CD4-positive, CD25-positive, alpha-beta regulatory T cell (primary cell): Measurements from ENCODE around the gene LIPI. TPM values are rescaled to one million over a fixed set of nuclear protein-coding genes. Genes with fewer than 3 reads are reported as not detected.

Source experiments
- ATAC-seq, 2 donors: fragments of 150-1000 bp; cut with Tn5 transposase; one replicate each; pipeline ENCODE4 v1.10.0; 2021; ENCODE audit warnings: low read depth in 2 of 2, moderate number of reproducible peaks in 2 of 2, moderate library complexity in 1 of 2
- DNase-seq, 3 donors: peaks; one replicate each; pipeline versions ENCODE4 v3.0.0 to v3.0.0-alpha.2; 2012 to 2022; ENCODE audit warnings: mixed read lengths in 1 of 3
- H3K27ac ChIP-seq: one replicate; pipeline ENCODE4 v1.7.0; 2013; ENCODE audit warnings: mild to moderate bottlenecking, low read length; ENCODE audit not compliant: insufficient read depth, poor library complexity, severe bottlenecking
- H3K27me3 ChIP-seq: one replicate; pipeline ENCODE4 v1.7.0; 2013; ENCODE audit warnings: low read length; ENCODE audit not compliant: control insufficient read depth, insufficient read depth
- H3K36me3 ChIP-seq: one replicate; pipeline ENCODE4 v1.7.0; 2013; ENCODE audit warnings: mild to moderate bottlenecking, low read length, moderate library complexity; ENCODE audit not compliant: control insufficient read depth, insufficient read depth
- H3K4me1 ChIP-seq: 2 replicates; pipeline ENCODE4 v1.7.0; 2013; ENCODE audit warnings: mild to moderate bottlenecking, low read length; ENCODE audit not compliant: insufficient read depth, control insufficient read depth, poor library complexity, severe bottlenecking
- H3K4me3 ChIP-seq: one replicate; pipeline ENCODE4 v1.7.0; 2013; ENCODE audit warnings: low read depth, mild to moderate bottlenecking, low read length, moderate library complexity
- H3K9me3 ChIP-seq, 2 experiments: 1 replicate in 1 of 2; 2 replicates in 1 of 2; pipeline ENCODE4 v1.7.0; 2013; ENCODE audit warnings: low read length in 2 of 2, mild to moderate bottlenecking in 1 of 2, moderate library complexity in 1 of 2; ENCODE audit not compliant: control insufficient read depth in 2 of 2
- H3K27ac Mint-ChIP-seq, 3 donors: one replicate each; pipeline ENCODE4 v1.8.0; 2020 to 2022; ENCODE audit warnings: mild to moderate bottlenecking in 3 of 3, mixed read lengths in 3 of 3, moderate library complexity in 2 of 3
- H3K27me3 Mint-ChIP-seq: one replicate; pipeline ENCODE4 v1.8.0; 2022; ENCODE audit warnings: mild to moderate bottlenecking, mixed read lengths
- H3K36me3 Mint-ChIP-seq: one replicate; pipeline ENCODE4 v1.8.0; 2020; ENCODE audit warnings: mixed read lengths
- H3K4me1 Mint-ChIP-seq, 4 donors: one replicate each; pipeline ENCODE4 v1.8.0; 2020 to 2022; ENCODE audit warnings: mixed read lengths in 4 of 4, mild to moderate bottlenecking in 1 of 4
- H3K4me3 Mint-ChIP-seq, 4 donors: one replicate each; pipeline ENCODE4 v1.8.0; 2020 to 2022; ENCODE audit warnings: mild to moderate bottlenecking in 4 of 4, mixed read lengths in 4 of 4, moderate library complexity in 3 of 4
- H3K9me3 Mint-ChIP-seq, 7 donors: one replicate each; pipeline ENCODE4 v1.8.0; 2020 to 2022; ENCODE audit warnings: mixed read lengths in 7 of 7, mild to moderate bottlenecking in 3 of 7, moderate library complexity in 2 of 7
- polyA plus RNA-seq, 4 donors: library from polyadenylated mRNA; unstranded; fragments of 300-500 nt; fragmentation: Illumina TruSeq; gene quantifications; one replicate each; pipeline ENCODE4 v1.2.3, GENCODE V29; 2021
- total RNA-seq: library from RNA; stranded (reverse); gene quantifications from one replicate; pipeline ENCODE4 v1.2.3, GENCODE V29; 2022

Gene LIPI
- total and polyA plus RNA-seq, 5 donors from 2014 or later = not detected

DNA sequence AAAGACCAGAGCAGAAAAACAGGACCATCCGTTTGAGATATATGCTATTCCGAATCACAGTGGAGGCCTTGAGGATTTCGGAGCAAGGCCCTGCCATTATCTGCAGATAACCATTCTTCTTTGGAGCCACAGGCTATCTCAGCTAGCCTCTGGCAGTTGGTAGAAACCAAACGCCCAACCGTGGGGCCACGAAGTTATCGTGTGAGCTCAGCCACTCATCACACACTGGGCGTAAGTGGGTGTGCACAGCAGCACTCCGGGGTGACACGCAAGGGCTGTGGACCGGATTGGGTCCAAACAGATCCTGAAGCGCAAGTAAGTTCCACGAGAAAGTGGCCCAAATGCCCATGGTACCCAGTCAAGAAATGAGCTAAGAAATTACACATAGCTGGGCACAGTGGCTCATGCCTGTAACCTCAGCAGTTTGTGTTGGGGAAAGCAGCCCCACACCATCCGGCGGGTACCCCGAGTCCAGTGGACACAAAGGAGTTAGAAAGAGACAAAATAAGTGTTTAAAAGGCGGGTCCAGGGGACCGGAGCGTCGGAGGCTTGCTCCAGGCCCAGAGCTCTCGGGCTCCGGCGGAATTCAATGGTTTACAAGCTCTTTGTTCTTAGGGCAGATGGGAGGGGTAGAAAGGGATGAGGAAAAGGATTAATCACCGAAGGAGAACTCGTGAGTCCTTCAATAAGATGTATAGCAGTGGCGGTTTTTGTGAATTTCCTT is 130.6 kb downstream of the LIPI start:
- ATAC-seq (no peak), DNase-seq (no peak)
- Histone ChIP-seq H3K9me3 (no peaks in the 10 kb centered on the region), H3K27ac (no peak overlapping the region), H3K27me3 (no peaks in the 10 kb centered on the region), H3K36me3 (no peaks in the 10 kb centered on the region), H3K4me1 (no peaks in the 10 kb centered on the region), H3K4me3 (no peak overlapping the region)
- no peak overlapping the region for H3K27ac Mint-ChIP-seq
- no peak overlapping the region for H3K4me3 Mint-ChIP-seq
- H3K9me3 Mint-ChIP-seq = peaks cover 0 to 9% (median 2%) of the 10 kb centered on the region in 7 donors
- no peaks in the 10 kb centered on the region for H3K27me3 Mint-ChIP-seq
- no peaks in the 10 kb centered on the region for H3K36me3 Mint-ChIP-seq
- no peaks in the 10 kb centered on the region for H3K4me1 Mint-ChIP-seq

DNA sequence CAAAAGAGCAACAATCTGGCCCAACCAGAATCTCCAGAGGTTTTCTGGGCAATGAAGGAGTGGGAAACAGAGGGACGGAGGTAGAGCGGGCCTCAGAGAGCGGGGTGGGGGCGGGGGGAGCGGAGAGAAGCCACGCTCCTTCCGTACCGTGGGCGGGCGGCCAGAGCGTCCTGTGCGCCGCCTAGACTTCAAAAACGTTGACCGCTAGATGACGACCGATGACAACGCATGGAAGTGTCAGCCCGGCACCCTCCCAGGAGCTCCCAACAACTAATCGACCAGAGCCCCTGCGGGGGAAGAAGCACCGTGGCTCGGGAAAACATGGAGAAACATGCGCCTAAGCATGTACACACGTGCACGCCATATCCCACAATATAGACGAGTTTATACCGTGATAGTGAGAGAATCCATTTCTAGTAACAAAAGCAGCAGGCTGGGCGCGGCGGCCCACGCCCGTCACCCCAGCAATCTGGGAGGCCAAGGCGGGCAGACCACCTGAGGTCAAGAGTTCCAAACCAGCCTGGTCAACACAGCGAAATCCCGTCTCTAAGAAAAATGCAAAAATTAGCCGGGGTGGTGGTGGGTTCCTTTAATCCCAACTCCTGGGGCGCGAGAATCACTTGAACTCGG is 131.9 kb downstream of the LIPI start:
- Mint-ChIP-seq H3K4me3 (no peak overlapping the region), H3K9me3 (peaks cover 0 to 9% (median 2%) of the 10 kb centered on the region in 7 donors), H3K4me1 (no peaks in the 10 kb centered on the region), H3K27ac (no peak overlapping the region), H3K27me3 (no peaks in the 10 kb centered on the region), H3K36me3 (no peaks in the 10 kb centered on the region)
- Histone ChIP-seq H3K27me3 (no peaks in the 10 kb centered on the region), H3K9me3 (no peaks in the 10 kb centered on the region), H3K27ac (no peak overlapping the region), H3K4me1 (no peaks in the 10 kb centered on the region), H3K4me3 (no peak overlapping the region), H3K36me3 (no peaks in the 10 kb centered on the region)
- ATAC-seq (no peak), DNase-seq (no peak)

DNA sequence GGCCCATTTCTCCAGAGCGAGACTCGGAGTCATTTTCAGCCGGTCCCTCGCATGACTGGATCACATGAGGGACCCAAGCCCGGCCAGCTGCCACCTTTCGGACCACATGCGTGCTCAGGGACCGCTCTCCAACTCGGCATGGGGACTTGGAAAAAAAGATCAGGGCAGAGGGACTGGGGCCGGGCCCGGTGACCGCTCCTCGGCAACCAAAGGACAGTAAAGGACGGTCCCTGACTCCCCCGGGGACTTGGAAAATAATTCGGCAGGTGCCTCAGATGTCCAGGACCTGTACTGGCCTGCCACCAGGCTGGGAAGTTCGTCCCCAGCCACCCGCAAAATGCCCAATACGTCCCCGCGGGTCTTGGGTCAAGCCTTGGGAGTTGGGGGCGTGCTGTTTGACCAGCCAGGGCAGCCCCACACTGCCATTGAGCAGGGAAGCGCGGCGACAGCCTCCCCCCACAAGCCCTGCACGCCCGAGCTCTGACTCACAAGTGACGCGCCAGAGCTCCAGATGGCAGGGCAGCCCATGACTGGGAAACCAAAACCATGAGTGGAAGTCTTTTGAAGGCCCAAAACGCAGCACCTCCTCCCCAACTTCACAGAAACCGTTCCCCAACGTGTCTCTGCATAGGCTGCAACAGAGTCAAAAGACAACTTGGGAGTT is 134.5 kb downstream of the LIPI start:
- Histone ChIP-seq H3K4me1 (no peaks in the 10 kb centered on the region), H3K36me3 (no peaks in the 10 kb centered on the region), H3K4me3 (no peak overlapping the region), H3K27ac (no peak overlapping the region), H3K27me3 (no peaks in the 10 kb centered on the region), H3K9me3 (no peaks in the 10 kb centered on the region)
- no peaks in the 10 kb centered on the region for H3K27me3 Mint-ChIP-seq
- DNase-seq = no peak
- H3K4me1 Mint-ChIP-seq = no peaks in the 10 kb centered on the region
- ATAC-seq = no peak
- peaks cover 0 to 7% (median 1%) of the 10 kb centered on the region in 7 donors for H3K9me3 Mint-ChIP-seq
- H3K4me3 Mint-ChIP-seq = no peak overlapping the region
- H3K27ac Mint-ChIP-seq = no peak overlapping the region
- H3K36me3 Mint-ChIP-seq = no peaks in the 10 kb centered on the region

DNA sequence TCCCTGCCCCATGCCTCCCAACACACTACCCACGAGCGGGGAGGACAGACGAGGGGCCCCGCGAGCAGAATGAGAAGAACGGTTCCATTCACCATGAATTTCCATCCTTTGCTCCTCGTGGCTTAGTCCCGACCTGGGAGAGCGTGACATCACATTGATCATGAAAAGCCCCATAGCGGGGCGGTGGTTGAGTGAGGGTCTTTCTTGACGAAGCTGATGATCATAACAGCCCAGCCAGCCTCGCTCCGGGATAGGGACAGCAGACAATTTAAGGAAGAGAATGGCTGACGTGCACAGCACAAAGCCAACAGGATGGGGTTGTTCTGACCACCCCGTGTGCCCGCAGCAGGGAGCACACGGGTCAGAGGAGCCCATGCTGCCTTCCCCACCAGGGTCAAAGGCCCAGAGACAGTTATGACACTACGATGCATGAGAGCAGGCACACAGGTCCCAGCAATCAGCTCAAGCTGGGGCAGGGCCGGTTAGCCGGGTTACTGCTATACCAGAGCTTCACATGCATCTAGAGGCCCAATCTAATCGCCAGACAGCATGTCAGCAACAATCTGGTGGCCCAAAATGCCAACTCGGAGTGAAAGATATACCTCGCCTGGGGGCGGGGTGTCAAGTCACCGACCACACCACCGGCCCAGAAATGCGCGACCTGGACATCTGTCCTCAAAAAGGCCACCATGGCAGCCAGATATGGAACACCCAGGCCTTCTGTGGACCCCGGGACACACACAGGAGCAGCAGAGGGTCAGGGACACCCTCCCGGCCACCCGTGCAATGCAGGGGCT is 135.2 kb downstream of the LIPI start:
- Mint-ChIP-seq H3K27ac (no peak overlapping the region), H3K4me3 (no peak overlapping the region), H3K36me3 (no peaks in the 10 kb centered on the region), H3K9me3 (peaks cover 0 to 7% (median under 1%) of the 10 kb centered on the region in 7 donors), H3K27me3 (no peaks in the 10 kb centered on the region), H3K4me1 (no peaks in the 10 kb centered on the region)
- H3K27ac ChIP-seq = no peak overlapping the region
- H3K36me3 ChIP-seq = no peaks in the 10 kb centered on the region
- no peaks in the 10 kb centered on the region for H3K4me1 ChIP-seq
- ATAC-seq (no peak), DNase-seq (no peak)
- no peak overlapping the region for H3K4me3 ChIP-seq
- H3K27me3 ChIP-seq = no peaks in the 10 kb centered on the region
- H3K9me3 ChIP-seq = no peaks in the 10 kb centered on the region

DNA sequence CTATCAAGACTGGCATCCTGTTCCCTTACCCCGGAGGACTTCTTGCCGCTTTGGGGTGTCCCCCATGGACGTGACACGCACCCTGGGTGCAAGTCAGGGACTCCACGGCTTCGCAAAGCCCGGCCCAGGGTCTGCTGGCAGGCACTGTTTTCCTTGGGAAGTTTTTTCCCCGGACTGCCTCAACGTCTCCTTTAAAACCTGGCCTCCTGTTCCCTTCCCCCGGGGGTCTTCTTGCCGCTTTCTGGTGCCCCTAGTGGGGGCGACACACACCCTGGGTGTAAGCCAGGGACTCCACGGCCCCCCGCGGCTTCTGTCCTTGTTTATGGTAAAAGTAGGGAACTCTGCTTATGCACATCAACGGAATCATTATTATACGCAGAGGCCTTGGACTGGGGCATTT is 136.6 kb downstream of the LIPI start:
- Histone ChIP-seq H3K4me3 (no peak overlapping the region), H3K9me3 (no peaks in the 10 kb centered on the region), H3K27me3 (no peaks in the 10 kb centered on the region), H3K27ac (no peak overlapping the region), H3K36me3 (no peaks in the 10 kb centered on the region), H3K4me1 (no peaks in the 10 kb centered on the region)
- DNase-seq (no peak), ATAC-seq (no peak)
- no peaks in the 10 kb centered on the region for H3K27me3 Mint-ChIP-seq
- H3K27ac Mint-ChIP-seq = no peak overlapping the region
- H3K4me3 Mint-ChIP-seq = no peak overlapping the region
- H3K4me1 Mint-ChIP-seq = no peaks in the 10 kb centered on the region
- peaks cover 0 to 6% (median 0%) of the 10 kb centered on the region in 7 donors for H3K9me3 Mint-ChIP-seq
- no peaks in the 10 kb centered on the region for H3K36me3 Mint-ChIP-seq

DNA sequence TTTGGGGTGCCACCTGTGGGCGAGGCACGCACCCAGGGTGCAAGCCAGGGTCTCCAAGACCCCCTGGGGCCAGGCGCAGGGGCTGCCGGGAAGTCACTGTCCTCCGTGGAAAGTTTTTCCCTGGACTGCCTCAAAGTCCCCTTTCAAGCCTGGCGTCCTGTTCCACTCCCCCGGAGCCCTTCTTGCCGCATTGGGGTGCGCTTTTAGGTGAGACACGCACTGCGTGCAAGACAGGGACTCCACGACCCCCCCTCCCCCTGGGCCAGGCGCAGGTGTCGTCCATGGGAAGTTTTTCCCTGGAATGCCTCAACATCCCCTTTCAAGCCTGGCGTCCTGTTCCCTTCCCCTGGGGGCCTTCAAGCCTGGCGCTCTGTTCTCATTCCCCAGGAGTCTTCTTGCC is 137.1 kb downstream of the LIPI start:
- Histone ChIP-seq H3K4me1 (no peaks in the 10 kb centered on the region), H3K27ac (no peak overlapping the region), H3K4me3 (no peak overlapping the region), H3K9me3 (no peaks in the 10 kb centered on the region), H3K36me3 (no peaks in the 10 kb centered on the region), H3K27me3 (no peaks in the 10 kb centered on the region)
- no peak for ATAC-seq
- Mint-ChIP-seq H3K27me3 (no peaks in the 10 kb centered on the region), H3K36me3 (no peaks in the 10 kb centered on the region), H3K27ac (no peak overlapping the region), H3K4me3 (no peak overlapping the region), H3K4me1 (no peaks in the 10 kb centered on the region), H3K9me3 (peaks cover 0 to 6% (median 0%) of the 10 kb centered on the region in 7 donors)
- DNase-seq = no peak

DNA sequence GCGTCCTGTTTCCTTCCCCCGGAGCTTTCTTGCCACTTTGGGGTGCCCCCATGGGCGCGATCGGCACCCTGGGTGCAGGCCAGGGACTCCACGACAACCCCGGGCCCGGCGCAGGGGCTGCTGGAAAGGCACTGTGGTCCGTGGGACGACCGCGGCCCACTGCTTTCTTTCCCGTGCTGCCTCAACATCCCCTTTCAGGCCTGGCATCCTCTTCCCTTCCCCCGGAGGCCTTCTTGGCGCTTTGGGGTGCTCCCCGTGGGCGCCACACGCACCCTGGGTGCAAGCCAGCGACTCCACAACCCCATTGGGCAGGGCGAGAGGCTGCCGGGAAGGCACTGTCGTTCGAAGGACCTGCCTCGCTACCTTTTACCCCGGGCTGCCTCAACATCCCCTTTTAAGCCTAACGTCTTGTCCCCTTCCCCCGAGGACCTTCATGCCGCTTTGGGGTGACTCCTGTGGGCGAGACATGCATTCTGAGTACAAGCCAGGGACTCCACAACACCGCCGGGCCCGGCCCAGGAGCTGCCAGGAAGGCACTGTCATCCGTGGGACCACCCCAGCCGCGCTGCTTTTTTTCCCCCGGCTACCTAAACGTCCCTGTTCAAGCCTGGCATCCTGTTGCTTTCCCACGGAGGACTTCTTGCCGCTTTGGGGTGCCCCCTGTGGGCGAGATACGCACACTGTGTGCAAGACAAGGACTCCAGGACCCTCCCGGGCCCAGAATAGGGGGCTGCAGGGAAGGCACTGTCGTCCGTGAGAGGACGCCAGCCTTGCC is 137.8 kb downstream of the LIPI start:
- Histone ChIP-seq H3K4me1 (no peaks in the 10 kb centered on the region), H3K27me3 (no peaks in the 10 kb centered on the region), H3K36me3 (no peaks in the 10 kb centered on the region), H3K9me3 (no peaks in the 10 kb centered on the region), H3K27ac (no peak overlapping the region), H3K4me3 (no peak overlapping the region)
- no peak for ATAC-seq
- Mint-ChIP-seq H3K36me3 (no peaks in the 10 kb centered on the region), H3K27ac (no peak overlapping the region), H3K27me3 (no peaks in the 10 kb centered on the region), H3K4me3 (no peak overlapping the region), H3K9me3 (peaks cover 0 to 6% (median 0%) of the 10 kb centered on the region in 7 donors), H3K4me1 (no peaks in the 10 kb centered on the region)
- DNase-seq = no peak
